GM19193 (cell line): Measurements from ENCODE around the gene NRF1.

Source experiments
- POLR2A ChIP-seq: IDR thresholded peaks from 4 replicates; pipeline ENCODE4 v1.6.1; 2011; ENCODE audit not compliant: insufficient read depth, insufficient read length; ENCODE audit errors: extremely low read depth

NRF1 gene

GRCh38 chr7:129607471-129608120 is 3.9 kb upstream of the NRF1 start:
- no peak for TF ChIP-seq POLR2A

GRCh38 chr7:129609666-129610065 is 1.9 kb upstream of the NRF1 start:
- TF ChIP-seq POLR2A: no peak

GRCh38 chr7:129610709-129611245 is 743 bp upstream of the NRF1 start:
- no peak for TF ChIP-seq POLR2A

- TF ChIP-seq POLR2A: no peak
Observed at GRCh38 chr7:129612112-129613015, 844 bp downstream of the NRF1 start.

GRCh38 chr7:129613016-129613337 is 1.5 kb downstream of the NRF1 start:
- TF ChIP-seq POLR2A: no peak

- TF ChIP-seq POLR2A: no peak
Observed at GRCh38 chr7:129615018-129615417, 3.5 kb downstream of the NRF1 start.

- no peak for TF ChIP-seq POLR2A
Observed at GRCh38 chr7:129616530-129616929, 5.0 kb downstream of the NRF1 start.

- TF ChIP-seq POLR2A: no peak
Observed at GRCh38 chr7:129617178-129617577, 5.7 kb downstream of the NRF1 start.

- no peak for TF ChIP-seq POLR2A
Observed at GRCh38 chr7:129617652-129618051, 6.1 kb downstream of the NRF1 start.

GRCh38 chr7:129626896-129627295 is 15.4 kb downstream of the NRF1 start:
- TF ChIP-seq POLR2A: no peak

GRCh38 chr7:129630341-129630740 is 18.8 kb downstream of the NRF1 start:
- no peak for TF ChIP-seq POLR2A

GRCh38 chr7:129634361-129635034 is 23.0 kb downstream of the NRF1 start:
- no peak for TF ChIP-seq POLR2A

- no peak for TF ChIP-seq POLR2A
Observed at GRCh38 chr7:129635300-129636029, 23.9 kb downstream of the NRF1 start.

GRCh38 chr7:129636641-129637040 is 25.1 kb downstream of the NRF1 start:
- TF ChIP-seq POLR2A: no peak

GRCh38 chr7:129640400-129640799 is 28.9 kb downstream of the NRF1 start:
- TF ChIP-seq POLR2A: no peak
